Measurements from ENCODE around the gene OPCML. TPM values are rescaled to one million over a fixed set of nuclear protein-coding genes. Genes with fewer than 3 reads are reported as not detected.

Gene OPCML
- total and polyA plus RNA-seq, 2 donors (not counting 1 experiment from before 2014, with no cell fraction given): not detected

GRCh38 chr11:133500435-133500834, 31.9 kb downstream of the OPCML start:
- Mint-ChIP-seq H3K27ac (no peak overlapping the region), H3K4me3 (no peak overlapping the region), H3K9me3 (ENCODE audit: insufficient read depth) (no peaks in the 10 kb centered on the region), H3K4me1 (no peaks in the 10 kb centered on the region), H3K27me3 (no peaks in the 10 kb centered on the region)
- peaks cover 0 to 11% (median 0%) of the 10 kb centered on the region in 3 donors for H3K9me3 ChIP-seq (ENCODE audit: control extremely low read depth in 1 of 3, control insufficient read depth in 2 of 3, insufficient read depth in 1 of 3, low read length in 2 of 3)
- H2AFZ ChIP-seq (ENCODE audit: insufficient read depth, low read depth, low read length, poor library complexity, severe bottlenecking): no peak overlapping the region
- DNase-seq (no peak), ATAC-seq (ENCODE audit: low read depth) (no peak)
- 70% methylated on average over 7 of the region's 9 CpGs for WGBS (ENCODE audit: insufficient coverage)
- no peaks in the 10 kb centered on the region for H3K79me2 ChIP-seq (ENCODE audit: control insufficient read depth, insufficient read depth, low read length)
- POLR2A ChIA-PET: no interaction called here
- H4K20me1 ChIP-seq (ENCODE audit: control insufficient read depth, insufficient read depth, low read length, poor library complexity, severe bottlenecking): no peaks in the 10 kb centered on the region
- intact Hi-C loops (cut with micrococcal nuclease): no loop called here
- no peak for TF ChIP-seq EZH2 (IDR thresholded peaks at IDR 0.05; ENCODE audit: borderline replicate concordance, insufficient read depth, low read depth, low read length, poor library complexity, severe bottlenecking)
- no peak for TF ChIP-seq CTCF (IDR thresholded peaks at IDR 0.05)
- CTCF ChIA-PET: no interaction called here
- H3K36me3 ChIP-seq (replicated peaks in 1 of 2; ENCODE audit: control extremely low read depth in 1 of 2, control insufficient read depth in 1 of 2, extremely low read depth in 1 of 2, insufficient read depth in 2 of 2, low read length in 1 of 2): no peaks in the 10 kb centered on the region
- H3K9ac ChIP-seq (ENCODE audit: low read length): no peak overlapping the region
- H3K4me2 ChIP-seq (replicated peaks; ENCODE audit: low read depth, low read length, poor library complexity, severe bottlenecking): no peak overlapping the region
- H3K27ac ChIP-seq (ENCODE audit: low read length in 2 of 2): no peak overlapping the region
- no peaks in the 10 kb centered on the region for H3K4me1 ChIP-seq (ENCODE audit: control insufficient read depth in 2 of 2, insufficient read depth in 2 of 2, low read length in 2 of 2)
- H3K27me3 ChIP-seq (replicated peaks in 1 of 4; ENCODE audit: control extremely low read depth in 1 of 4, control insufficient read depth in 3 of 4, insufficient read depth in 4 of 4, low read length in 3 of 4): no peaks in the 10 kb centered on the region
- H3K4me3 ChIP-seq (ENCODE audit: control extremely low read depth in 1 of 5, extremely low read depth in 1 of 5, insufficient read depth in 1 of 5, low read depth in 2 of 5, low read length in 4 of 5): no peak overlapping the region

DNA sequence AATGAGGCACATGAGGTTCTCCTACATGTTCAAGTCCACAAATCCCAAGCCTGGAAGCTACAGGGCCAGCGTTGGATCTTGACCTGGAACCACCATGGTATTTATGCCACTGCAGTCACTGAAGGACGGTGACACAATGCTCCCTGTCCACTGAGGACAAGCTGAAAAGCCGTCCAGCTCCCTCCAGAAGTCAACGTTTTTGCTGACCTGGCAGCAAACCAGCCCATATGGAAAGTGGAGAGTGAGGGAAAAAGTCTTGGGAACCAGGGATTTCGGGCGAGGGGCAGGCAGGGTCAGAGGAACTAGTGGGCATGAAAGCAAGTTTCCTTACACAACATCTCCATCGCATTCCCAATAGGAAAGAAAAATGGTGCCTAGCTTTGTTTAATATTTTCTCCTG, 33.3 kb downstream of the OPCML start:
- WGBS (ENCODE audit: insufficient coverage): 97% methylated on average over 4 of the region's 7 CpGs
- no peak overlapping the region for H3K27ac Mint-ChIP-seq

More for the DNA sequence above, 33.3 kb downstream of the OPCML start:
- no peak for TF ChIP-seq EZH2 (IDR thresholded peaks at IDR 0.05; ENCODE audit: borderline replicate concordance, insufficient read depth, low read depth, low read length, poor library complexity, severe bottlenecking)
- TF ChIP-seq CTCF (IDR thresholded peaks at IDR 0.05): no peak
- no peaks in the 10 kb centered on the region for H3K27me3 Mint-ChIP-seq
- ATAC-seq (ENCODE audit: low read depth) (no peak), DNase-seq (no peak)
- Histone ChIP-seq H3K9me3 (ENCODE audit: control extremely low read depth in 1 of 3, control insufficient read depth in 2 of 3, insufficient read depth in 1 of 3, low read length in 2 of 3) (peaks cover 0 to 6% (median 0%) of the 10 kb centered on the region in 3 donors), H3K4me3 (ENCODE audit: control extremely low read depth in 1 of 5, extremely low read depth in 1 of 5, insufficient read depth in 1 of 5, low read depth in 2 of 5, low read length in 4 of 5) (no peak overlapping the region), H3K27me3 (replicated peaks in 1 of 4; ENCODE audit: control extremely low read depth in 1 of 4, control insufficient read depth in 3 of 4, insufficient read depth in 4 of 4, low read length in 3 of 4) (no peaks in the 10 kb centered on the region), H3K9ac (ENCODE audit: low read length) (no peak overlapping the region), H3K36me3 (replicated peaks in 1 of 2; ENCODE audit: control extremely low read depth in 1 of 2, control insufficient read depth in 1 of 2, extremely low read depth in 1 of 2, insufficient read depth in 2 of 2, low read length in 1 of 2) (no peaks in the 10 kb centered on the region), H3K27ac (ENCODE audit: low read length in 2 of 2) (no peak overlapping the region), H2AFZ (ENCODE audit: insufficient read depth, low read depth, low read length, poor library complexity, severe bottlenecking) (no peak overlapping the region), H3K79me2 (ENCODE audit: control insufficient read depth, insufficient read depth, low read length) (no peaks in the 10 kb centered on the region), H3K4me1 (ENCODE audit: control insufficient read depth in 2 of 2, insufficient read depth in 2 of 2, low read length in 2 of 2) (no peaks in the 10 kb centered on the region), H3K4me2 (replicated peaks; ENCODE audit: low read depth, low read length, poor library complexity, severe bottlenecking) (no peak overlapping the region), H4K20me1 (ENCODE audit: control insufficient read depth, insufficient read depth, low read length, poor library complexity, severe bottlenecking) (no peaks in the 10 kb centered on the region)
- intact Hi-C loops (cut with micrococcal nuclease): no loop called here
- POLR2A ChIA-PET: no interaction called here
- CTCF ChIA-PET: no interaction called here
- H3K4me1 Mint-ChIP-seq: no peaks in the 10 kb centered on the region
- no peak overlapping the region for H3K4me3 Mint-ChIP-seq
- H3K9me3 Mint-ChIP-seq (ENCODE audit: insufficient read depth): peaks cover 3% of the 10 kb centered on the region
